Activated CD8-positive, alpha-beta memory T cell treated with anti-CD3 and anti-CD28 coated beads for 4 hours (primary cell): ENCODE results near the gene MRI1.
A peak's percentile ranks its signal among the peaks of the same experiment; 100 is the strongest.
"Not testable (repeated sequence)": the region's sequence is repeated elsewhere in the genome, so short reads cannot be mapped to it uniquely, and the experiment has no call there.

Experiments used
- DNase-seq, 2 donors: peaks; one replicate each; pipeline ENCODE4 v3.0.0-alpha.2; 2020; ENCODE audit warnings: low read depth in 2 of 2

Gene MRI1

DNA sequence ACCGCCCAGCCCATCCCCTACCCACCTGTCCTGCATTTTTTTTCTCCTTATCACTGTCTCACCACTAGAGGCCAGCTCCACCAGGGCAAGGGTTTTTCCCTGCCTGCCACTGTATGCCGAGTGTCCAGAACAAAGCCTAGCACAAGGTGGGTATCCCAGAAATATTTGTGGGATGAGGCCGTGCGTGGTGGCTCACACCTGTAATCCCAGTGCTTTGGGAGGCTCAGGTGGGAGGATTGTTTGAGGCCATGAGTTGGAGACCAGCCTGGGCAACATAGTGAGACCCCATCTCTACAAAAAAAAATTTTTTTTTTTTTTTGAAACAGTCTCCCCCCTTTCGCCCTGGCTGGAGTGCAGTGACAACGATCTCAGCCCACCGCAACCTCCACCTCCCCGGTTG is 2.9 kb upstream of the MRI1 start:
- no peak for DNase-seq

DNA sequence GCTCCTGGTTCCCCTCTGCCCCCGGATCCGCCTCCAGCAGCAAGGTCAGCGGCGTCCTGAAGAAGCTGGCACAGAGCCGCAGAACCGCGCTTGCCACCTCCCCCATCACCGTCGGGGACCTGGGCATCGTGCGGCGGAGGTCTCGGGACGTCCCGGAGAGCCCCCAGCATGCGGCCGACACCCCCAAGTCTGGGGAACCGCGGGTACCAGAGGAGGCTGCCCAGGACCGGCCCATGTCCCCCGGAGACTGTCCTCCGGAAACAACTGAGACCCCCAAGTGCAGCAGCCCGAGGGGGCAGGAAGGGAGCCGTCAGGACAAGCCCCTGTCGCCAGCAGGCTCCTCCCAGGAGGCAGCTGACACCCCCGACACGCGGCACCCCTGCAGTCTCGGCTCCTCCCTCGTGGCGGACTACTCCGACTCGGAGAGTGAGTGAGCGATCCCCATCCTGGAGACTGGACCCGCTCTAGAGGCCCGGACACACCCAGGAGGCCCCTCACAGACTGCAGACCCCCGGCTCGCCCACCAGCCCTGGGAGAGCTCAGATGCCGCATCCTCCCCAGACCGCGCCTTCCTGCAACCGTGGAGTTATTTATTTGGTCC is 1.6 kb upstream of the MRI1 start:
- no peak for DNase-seq

DNA sequence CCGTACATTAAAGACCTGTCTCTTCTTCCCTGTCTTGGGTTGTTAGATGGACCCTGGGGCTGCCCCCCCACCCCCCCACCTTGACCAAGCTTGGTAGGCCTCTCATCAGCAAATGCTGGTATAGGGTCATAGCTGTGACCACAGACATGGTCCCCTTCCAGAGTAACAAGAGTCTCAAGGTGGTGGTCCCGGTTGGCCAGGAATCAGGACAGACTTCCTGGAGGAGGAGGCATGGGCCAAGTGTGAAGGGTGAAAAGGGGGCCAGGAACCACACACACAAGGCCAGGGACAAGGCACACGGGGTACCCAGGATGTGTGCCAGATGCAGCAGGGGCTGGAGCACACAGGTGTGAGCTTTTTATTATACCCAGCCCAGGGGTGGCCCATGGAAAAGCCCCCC is 1.1 kb upstream of the MRI1 start:
- no peak for DNase-seq

DNA sequence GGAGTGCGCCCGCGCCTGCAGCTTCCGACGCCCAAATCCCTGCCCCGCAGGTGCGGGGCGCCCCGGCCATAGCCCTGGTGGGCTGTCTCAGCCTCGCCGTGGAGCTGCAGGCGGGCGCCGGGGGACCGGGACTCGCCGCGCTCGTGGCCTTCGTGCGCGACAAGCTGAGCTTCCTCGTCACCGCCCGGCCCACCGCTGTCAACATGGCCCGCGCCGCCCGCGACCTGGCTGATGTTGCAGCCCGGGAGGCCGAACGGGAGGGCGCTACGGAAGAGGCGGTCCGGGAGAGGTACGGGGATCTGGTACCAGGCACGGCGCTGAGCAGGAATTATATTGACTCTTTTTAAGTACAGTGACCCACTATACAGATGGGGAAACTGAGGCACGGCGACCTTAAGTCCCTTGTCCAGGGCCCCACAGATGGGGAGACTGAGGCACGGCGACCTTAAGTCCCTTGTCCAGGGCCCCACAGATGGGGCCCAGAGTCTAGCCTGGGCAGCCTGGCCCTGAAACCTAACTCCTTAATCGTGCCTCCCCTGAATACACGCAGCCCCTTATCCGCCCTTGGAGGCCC is 586 bp downstream of the MRI1 start:
- DNase-seq, result no peak

DNA sequence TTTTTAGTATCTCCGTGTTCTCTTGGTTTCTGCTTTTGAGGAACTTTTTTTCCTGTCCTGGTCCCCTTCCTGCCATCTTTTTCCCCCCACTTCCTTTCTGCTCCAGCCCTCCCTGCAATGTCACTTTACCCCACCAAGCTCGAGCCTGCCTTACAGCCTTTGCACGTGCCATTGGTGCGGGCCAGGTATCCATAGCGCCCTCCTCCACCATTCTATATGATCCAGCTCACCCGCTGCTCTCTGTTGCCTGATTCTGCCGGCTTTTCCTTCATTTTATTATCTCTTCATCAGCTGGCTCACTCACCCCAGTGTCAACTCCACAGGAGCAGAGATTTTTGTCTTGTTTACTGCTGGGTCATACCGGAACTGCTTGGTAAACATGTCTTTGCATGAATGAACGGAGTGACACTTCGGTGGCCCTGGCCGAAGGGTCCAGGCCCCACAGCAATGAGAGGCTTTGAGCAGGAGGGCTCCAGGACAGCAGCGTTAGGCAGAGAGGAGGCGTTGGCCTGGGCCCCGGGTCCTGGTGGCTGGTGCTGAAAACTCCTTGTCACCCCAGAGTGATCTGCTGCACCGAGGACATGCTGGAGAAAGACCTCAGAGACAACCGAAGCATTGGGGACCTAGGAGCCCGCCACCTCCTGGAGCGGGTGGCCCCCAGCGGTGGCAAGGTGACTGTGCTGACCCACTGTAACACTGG is 1.2 kb downstream of the MRI1 start:
- no peak for DNase-seq

DNA sequence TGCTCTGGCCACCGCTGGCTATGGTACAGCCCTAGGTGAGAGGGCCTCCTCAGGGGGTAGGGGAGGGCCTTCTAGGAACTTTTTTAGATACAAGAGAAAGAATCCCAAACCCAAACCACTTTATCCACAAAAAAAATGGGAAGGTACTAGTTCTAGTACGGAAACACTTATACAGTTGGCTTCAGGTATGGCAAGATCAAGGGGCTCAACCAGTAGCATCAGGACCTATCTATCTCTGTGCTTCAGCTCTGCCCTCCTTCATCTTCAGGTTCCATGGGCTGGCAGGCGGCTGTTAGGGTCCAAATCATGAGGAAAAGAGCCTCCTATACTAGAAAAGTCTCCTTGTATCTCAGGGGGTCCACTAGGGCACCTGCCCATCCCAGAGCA is 1.8 kb downstream of the MRI1 start:
- no peak for DNase-seq

DNA sequence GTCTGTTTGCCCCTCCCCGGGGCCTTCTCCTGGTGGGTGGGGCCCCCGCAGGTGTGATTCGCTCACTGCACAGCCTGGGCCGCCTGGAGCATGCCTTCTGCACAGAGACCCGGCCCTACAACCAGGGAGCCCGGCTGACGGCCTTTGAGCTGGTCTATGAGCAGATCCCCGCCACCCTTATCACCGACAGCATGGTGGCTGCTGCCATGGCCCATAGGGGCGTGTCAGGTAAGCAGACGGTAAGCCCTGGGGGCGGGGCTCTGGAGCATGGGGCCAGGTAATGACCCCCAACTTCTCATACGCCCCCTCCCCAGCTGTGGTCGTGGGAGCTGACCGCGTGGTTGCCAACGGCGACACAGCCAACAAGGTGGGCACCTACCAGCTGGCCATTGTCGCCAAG is 4.2 kb downstream of the MRI1 start:
- no peak for DNase-seq

DNA sequence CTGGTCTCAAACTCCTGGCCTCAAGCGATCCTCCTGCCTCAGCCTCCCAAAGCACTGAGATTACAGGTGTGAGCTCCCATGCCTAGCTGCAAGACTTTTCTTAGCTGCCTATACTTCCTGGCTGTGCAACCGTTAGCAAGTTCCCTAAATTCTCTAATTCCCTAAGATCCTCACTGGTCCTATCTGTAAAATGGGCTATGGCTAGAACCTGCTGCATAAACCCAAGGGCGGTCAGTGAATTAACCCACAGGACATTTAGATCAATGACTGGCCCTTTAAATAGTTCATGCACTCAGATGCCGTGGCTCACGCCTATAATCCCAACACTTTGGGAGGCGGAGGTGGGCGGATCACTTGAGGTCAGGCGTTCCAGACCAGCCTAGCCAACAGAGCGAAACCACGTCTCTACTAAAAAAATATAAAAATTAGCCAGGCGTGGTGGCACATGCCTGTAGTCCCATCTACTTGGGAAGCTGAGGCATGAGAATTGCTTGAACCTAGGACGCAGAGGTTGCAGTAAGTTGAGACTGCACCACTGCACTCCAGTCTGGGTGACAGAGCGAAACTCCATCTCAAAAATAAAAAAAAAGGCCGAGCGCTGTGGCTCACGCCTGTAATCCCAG is 5.8 kb downstream of the MRI1 start:
- DNase-seq, result no peak

DNA sequence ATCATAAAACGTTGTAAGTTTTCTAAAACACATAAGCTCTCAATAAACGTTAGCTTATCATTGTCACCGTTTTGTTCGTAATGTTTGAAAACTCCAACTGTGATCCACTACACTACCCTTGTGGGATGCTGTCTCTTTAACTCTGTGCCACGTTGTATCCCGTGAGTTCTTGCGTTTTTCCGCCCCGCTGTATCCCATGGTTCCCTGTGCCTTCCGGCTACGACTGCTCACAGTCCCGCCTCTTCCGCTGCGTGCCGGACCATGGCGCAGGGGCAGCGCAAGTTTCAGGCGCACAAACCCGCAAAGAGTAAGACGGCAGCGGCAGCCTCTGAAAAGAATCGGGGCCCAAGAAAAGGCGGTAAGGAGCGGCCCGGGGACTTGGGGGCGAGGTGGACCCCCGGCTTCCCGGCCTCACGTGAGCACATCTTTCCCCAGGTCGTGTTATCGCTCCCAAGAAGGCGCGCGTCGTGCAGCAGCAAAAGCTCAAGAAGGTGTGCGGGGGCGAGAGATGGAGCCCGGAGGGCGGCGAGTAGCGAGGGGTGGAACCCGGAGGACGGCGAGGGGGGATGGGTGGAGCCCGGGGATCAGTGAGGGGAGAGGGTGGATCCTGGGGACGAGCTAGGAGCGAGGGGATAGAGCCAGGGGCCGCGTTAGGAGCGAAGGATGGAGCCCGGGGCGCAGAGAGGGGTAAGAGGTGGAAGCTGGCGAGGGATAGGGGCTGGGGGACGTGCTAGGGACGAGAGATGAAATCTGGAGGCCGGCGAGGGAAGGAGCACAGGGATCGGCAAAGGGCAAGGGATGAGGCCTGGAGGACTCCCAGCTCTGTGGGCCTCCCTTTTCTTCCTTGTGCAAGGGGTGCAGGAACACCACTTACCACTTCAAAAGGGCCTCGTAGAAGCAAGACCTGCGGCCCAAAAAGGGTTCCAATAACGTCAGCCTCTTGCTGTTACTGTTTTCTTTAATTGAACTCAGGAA is 10.2 kb downstream of the MRI1 start, which contains the start of gene C19orf53:
Gene C19orf53, plus strand, starts transcription at position 240 of the 975 bp plus-strand sequence. Its CDS starts 22 bp downstream, at position 262.
- DNase-seq, result peak; percentile 74

DNA sequence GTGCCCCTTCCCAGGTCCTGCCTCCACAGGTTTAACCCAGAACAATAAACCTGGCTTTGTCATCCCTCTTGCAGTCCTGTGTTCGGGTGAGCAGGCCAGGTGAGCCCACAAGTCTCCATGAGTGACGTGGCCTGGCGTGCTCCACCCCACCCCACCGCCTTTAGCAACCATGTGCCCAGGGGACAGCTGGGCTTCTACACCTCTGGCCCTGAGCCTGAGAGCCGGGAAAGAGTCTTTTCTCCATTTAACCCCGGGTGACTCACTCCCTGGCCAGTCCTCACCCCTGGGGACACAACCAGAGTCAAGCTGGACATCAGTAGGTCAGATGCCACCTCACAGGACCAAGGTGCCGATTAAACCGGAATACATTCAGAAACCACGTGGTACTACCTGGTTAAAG is 14.1 kb downstream of the MRI1 start:
- no peak for DNase-seq

DNA sequence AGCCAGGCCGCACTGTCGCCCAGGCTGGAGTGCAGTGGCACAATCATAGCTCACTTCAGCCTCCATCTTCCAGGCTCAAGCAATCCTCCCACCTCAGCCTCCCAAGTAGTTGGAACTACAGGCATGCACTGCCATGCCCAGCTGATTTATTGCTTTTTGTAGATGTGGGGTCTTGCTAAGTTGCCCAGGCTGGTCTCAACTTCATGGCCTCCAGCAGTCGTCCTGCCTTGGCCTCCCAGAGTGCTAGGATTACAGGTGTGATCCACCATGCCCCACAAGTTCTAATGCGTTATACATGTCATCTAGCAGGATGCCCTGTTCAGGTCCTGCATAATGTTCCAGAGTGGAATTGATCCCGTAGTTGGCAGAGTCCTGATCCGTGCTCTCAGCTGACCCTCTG is 14.5 kb downstream of the MRI1 start:
- DNase-seq, result no peak

DNA sequence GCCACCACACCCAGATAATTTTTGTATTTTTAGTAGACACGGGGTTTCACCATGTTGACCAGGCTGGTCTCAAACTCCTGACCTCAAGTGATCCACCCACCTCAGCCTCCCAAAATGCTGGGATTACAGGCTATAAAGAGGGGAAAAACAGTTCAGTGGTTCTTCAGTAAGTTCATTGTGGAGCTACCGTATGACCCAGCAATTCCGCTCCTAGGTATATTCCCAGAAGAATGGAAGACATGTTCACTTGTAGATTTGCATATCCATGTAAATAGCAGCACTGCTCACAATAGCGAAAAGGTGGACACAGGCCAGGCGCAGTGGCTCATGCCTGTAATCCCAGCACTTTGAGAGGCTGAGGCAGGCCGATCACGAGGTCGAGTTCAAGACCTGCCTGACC is 15.5 kb downstream of the MRI1 start:
- DNase-seq, result not testable (repeated sequence)

DNA sequence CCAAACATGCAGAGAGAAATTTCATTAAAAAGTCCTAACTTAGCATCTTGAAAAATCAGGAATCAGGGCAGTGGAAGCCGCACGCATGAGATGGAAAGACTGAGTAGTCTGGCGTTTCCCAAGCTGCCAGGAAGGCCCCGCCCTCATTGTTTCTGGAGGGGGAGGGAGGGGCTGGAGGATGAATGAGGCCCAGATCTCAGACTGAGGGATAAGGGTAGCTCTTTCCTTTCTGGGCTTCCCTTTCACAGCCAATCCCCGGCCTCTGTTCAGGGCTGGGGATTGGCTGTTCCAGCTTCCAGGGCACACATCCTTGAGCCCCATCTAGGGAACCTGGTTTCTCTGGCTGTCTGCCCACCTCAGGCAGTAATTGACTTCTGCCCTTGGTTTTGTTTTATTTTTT is 17.2 kb downstream of the MRI1 start:
- no peak for DNase-seq

DNA sequence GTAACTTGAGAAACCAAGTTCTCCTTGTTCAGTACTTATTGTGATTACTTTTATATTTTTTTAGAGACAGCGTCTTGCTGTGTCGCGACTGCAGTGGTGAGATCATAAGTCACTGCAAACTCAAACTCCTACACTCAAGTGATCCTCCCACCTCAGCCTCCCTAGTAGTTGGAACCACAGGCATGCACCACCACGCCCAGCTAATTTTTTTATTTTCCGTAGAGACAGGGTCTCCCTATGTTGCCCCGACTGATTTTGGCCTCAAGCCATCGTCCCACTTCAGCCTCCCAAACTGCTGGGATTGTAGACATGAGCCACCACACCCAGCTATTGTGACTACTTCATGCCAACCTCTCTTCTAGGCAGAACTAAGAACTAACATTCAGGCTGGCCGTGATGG is 18.2 kb downstream of the MRI1 start:
- no peak for DNase-seq

DNA sequence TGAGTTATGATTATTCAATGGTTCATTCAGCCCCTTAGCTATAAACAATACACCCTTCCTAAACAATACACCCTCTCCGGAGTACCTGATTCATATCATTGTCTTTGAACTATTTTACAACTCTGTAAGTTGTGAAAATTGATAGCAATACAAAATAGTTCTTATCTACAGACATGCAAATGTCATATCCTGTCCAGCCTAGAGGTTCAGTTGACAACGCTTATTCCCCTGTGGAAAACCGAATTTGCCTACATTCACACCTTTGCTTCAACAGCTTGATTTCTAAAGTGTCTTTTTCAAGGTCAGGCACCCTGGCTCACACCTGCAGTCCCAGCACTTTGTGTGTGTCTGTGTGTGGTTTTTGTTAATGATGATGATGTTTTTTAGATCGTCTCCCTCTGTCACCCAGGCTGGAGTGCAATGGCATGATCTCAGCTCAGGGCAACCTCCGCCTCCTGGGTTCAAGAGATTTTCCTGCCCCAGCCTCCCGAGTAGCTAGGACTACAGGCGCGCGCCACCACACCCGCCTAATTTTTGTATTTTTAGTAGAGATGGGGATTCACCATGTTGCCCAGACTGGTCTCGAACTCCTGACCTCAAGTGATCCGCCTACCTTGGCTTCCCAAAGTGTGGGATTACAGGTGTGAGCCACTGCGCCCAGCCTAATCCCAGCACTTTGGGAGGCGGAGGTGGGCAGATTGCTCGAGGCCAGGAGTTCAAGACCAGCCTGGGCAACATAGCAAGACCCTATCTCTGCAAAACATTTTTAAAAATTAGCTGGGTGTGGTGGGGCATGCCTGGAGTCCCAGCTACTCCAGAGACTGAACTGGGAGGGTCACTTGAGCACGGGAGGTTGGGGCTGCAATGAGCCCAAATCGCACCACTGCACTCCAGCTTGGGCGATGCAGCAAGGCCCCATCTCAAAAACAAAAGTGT is 19.5 kb downstream of the MRI1 start:
- no peak for DNase-seq

DNA sequence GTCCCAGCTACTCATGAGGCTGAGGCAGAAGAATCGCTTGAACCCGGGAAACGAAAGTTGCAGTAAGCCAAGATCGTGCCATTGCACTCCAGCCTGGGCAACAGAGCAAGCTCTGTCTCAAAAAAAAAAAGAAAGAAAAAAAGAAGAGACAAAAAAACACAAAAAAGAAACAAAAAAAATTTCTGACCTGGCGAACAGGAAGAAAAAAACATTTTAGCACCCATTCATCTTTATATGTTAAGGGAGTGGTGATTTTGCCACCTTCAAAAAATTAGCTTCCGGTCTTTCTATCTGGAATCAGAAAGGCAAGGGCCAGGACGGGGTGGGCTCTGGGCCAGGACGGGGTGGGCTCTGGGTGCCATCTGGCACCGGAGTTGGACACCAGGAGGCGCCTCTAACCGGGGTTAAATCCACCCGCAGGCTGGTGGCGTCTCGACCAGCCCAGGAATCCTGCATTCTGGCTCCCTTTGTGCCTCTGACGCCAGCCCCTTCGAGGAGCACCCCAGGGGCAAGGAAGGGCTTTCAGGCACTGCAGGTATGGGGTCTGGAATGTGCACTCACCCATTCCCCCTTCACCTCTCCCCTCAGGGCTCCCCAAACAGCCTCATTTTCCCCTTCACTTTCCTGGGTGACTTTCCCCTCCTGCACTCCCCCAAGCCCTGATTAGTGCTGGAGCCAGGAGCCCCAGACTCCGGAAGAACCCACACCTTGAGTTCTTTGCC is 20.6 kb downstream of the MRI1 start:
- DNase-seq, result peak; percentile 43 to 48

DNA sequence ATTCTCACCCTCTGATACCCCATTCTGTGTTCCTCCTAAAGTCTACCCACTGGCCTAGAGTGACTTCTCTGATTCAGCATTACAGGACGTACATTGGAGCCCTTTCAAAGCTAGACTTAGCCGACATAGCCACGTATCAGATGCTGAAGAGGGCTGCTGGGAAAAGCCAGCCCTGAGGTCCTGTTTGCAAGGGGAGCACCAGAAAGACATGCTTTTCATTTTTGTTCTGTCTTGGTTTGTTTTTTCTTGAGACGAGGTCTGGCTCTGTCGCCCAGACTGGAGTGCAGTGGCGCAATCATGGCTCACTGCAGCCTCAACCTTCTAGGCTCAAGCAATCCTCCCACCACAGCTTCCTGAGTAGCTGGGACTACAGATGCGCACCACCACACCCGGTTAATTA is 24.7 kb downstream of the MRI1 start:
- no peak for DNase-seq

DNA sequence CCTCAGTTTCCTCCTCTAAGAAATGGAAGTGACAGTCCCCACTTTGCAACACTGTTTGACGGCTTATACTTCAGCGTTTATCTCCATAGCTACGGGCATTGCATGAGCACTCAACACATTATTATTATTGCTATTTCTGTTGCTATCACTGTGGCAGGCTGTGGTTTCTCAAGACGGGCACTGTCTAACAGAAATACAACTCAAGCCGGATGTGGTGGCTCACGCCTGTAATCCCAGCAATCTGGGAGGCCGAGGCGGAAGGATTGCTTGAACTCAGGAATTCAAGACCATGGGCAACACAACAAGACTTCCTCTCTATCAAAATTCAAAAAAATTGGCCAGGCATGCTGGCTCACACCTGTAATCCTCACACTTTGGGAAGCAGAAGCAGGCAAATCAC is 26.0 kb downstream of the MRI1 start:
- DNase-seq, result peak in 1 of 2 donors; percentile 18

DNA sequence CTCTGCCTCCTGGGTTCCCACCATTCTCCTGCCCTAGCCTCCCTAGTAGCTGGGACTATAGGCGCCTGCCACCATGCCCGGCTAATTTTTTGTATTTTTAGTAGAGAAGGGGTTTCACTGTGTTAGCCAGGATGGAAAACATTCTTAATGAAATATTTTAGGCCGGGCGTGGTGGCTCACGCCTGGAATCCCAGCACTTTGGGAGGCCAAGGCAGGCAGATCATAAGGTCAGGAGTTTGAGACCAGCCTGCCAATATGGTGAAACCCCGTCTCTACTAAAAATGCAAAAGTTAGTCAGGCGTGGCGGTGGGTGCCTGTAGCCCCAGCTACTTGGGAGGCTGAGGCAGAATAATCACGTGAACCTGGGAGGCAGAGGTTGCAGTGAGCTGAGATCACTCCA is 29.0 kb downstream of the MRI1 start:
- DNase-seq, result not testable (repeated sequence)

DNA sequence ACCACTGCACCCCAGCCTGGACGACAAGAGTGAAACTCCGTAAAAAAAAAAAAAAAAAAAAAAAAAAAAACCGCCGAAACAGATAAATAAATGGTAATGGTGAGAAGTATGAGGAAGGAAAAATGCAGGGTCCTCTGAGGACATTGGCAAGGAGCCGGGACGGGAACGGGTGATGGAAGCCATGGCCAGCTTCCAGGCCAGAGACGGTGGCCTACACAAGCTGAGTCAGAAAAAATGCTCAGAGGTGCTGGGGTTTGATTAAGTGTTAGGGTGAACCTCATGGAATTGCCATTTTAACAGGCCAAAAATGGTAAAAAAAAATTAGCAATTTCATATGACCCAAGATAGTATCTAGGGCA is 30.1 kb downstream of the MRI1 start:
- DNase-seq, result no peak
